Coronary artery (tissue), 2 donors: ENCODE results near the gene C17orf113.
A peak's percentile ranks its signal among the peaks of the same experiment; 100 is the strongest.

ENCODE experiments used
- DNase-seq: peaks from one replicate; pipeline ENCODE4 v3.0.0-alpha.2; 2017; ENCODE audit warnings: low spot score
- H3K27ac ChIP-seq, 2 donors: fragments of 200-600 bp; sonication (generic); one replicate each; pipeline ENCODE4 v1.5.1; 2016 to 2019
- H3K4me3 ChIP-seq: fragments of 200-600 bp; sonication (generic); 2 replicates; pipeline ENCODE4 v1.5.1; 2016; ENCODE audit warnings: mild to moderate bottlenecking, moderate library complexity
- TF ChIP-seq, protein P1 (sequence below): fragments of 200-600 bp; sonication (generic); IDR thresholded peaks from one replicate; pipeline ENCODE4 v1.5.1; 2019; ENCODE audit warnings: antibody characterized with exemption

C17orf113 gene

DNA sequence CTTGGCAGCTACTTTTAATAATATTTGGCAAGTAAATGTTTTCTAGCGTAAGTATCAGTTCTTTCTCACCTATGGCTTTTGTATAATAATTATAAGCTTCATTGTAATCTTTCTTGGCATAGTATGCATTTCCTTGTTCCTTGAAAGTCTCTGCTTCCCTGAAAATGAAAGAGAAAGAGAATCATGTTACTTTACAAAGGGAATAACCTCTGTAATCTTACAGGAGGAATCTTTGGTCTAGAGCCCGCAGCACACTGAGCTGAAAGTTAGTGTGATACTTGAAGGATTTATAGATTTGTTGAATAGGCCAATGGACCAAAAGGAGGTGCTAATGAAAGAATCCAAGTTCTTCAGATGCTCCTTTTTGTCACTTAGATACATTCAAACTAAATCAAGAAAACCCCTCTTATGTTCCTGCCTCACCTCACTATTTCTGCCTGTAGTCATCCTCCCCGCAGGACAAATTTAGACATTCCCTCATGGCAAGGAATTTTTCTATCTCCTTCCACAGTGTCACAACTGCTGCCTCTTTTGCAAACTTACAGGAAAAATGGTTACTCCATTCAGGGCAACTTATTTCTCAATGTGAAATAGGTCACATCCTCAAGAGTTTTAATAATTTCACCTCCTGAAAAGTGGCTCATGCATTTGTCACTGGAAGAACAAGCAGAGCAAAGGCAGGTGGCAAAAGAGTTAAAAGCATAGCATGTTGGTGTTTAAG lies 49.8 kb downstream of the C17orf113 start:
- no peak overlapping the region for H3K27ac ChIP-seq
- no peak for DNase-seq
- H3K4me3 ChIP-seq, result no peak overlapping the region
- TF ChIP-seq, protein P1, sequence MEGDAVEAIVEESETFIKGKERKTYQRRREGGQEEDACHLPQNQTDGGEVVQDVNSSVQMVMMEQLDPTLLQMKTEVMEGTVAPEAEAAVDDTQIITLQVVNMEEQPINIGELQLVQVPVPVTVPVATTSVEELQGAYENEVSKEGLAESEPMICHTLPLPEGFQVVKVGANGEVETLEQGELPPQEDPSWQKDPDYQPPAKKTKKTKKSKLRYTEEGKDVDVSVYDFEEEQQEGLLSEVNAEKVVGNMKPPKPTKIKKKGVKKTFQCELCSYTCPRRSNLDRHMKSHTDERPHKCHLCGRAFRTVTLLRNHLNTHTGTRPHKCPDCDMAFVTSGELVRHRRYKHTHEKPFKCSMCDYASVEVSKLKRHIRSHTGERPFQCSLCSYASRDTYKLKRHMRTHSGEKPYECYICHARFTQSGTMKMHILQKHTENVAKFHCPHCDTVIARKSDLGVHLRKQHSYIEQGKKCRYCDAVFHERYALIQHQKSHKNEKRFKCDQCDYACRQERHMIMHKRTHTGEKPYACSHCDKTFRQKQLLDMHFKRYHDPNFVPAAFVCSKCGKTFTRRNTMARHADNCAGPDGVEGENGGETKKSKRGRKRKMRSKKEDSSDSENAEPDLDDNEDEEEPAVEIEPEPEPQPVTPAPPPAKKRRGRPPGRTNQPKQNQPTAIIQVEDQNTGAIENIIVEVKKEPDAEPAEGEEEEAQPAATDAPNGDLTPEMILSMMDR, result no peak

DNA sequence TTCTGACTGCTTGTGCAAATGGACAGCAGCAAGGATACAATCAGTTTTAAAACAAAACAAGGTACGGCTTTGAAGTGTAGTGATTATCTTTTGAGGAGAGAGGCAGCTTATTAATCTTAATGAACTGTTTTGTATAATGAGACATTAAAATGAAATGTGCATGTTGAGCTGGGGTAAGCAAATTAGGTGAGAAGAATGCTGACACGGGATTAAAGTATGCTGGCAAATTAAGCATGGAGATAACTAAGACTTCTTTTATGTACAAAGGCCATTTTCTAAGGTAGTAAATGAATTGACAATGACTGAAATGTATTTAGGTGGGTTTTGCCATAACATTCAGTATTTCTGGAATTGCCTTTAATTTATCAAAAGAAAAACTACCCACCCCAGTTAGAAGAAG lies 51.9 kb downstream of the C17orf113 start:
- DNase-seq, result no peak
- Histone ChIP-seq H3K27ac (no peak overlapping the region), H3K4me3 (no peak overlapping the region)
- TF ChIP-seq, protein P1, result no peak

DNA sequence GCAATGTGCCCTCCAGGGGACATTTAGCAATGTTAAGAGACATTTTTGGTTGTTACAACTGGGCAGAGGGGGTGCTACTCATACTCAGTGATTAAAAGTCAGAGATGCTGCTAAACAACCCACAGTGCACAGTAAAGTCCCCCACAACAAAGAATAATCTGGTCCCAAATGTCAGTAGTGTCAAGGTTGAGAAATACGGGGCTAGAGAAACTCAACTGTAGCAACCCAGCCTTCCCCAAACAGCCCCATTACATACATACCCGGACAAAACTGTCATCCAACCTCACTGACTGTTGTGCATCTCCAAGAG lies 53.6 kb downstream of the C17orf113 start:
- Histone ChIP-seq H3K4me3 (no peak overlapping the region), H3K27ac (no peak overlapping the region)
- TF ChIP-seq, protein P1, result no peak
- DNase-seq, result no peak

DNA sequence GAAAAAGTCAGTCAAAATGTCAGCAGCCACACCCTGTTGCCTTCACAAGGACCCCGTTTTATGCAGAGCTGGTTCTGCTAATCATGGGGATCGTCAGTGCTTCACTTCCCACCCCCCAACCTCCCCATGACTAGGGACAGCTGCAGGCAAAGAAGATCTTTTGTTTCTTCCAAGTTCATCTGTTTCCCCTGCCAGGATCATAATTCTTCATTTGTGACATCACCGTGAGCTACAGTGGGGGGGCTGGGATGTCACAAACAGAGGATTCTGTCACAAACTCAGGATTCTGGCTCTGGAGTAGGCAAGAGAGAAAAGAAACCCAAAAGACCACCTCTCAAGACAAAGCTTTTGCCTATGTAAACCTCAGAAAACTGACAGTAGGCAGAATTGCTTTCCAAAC lies 57.8 kb downstream of the C17orf113 start:
- TF ChIP-seq, protein P1, result no peak
- H3K27ac ChIP-seq, result peak overlapping the region in 1 of 2 donors; percentile 22
- no peak for DNase-seq
- no peak overlapping the region for H3K4me3 ChIP-seq

DNA sequence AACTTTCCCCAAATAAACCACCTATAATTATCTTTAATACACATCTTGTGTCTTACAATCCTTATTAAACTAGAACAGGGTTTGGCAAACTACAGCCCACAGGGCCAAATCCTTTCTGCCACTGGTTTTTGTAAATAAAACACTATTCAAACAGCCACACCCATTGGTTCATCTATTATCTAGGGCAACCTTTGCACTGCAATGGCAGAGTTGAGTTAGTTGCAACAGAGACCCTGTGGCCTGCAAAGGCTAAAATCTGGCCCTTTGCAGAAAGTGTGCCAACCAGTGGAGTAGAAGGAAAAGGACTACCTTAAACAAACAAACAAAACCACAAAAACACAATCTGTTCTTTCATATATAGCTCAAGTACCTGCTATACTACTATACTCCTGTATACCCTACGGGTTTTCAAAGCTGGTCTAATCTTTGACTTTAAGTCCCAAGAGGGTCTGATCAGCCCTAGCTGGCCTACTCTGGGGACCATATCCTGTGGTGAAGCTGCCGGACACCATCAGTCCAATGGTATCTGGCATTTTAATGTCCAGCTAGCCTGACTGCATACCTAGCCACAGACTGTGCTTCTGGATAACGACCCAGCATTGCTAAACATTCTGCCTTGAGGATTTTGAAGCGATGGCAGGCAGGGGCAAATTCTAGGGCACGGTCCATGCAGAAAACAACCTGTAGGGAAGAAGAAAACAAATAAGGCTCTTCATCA lies 60.5 kb downstream of the C17orf113 start:
- Histone ChIP-seq H3K27ac (no peak overlapping the region), H3K4me3 (no peak overlapping the region)
- TF ChIP-seq, protein P1, result no peak
- no peak for DNase-seq

DNA sequence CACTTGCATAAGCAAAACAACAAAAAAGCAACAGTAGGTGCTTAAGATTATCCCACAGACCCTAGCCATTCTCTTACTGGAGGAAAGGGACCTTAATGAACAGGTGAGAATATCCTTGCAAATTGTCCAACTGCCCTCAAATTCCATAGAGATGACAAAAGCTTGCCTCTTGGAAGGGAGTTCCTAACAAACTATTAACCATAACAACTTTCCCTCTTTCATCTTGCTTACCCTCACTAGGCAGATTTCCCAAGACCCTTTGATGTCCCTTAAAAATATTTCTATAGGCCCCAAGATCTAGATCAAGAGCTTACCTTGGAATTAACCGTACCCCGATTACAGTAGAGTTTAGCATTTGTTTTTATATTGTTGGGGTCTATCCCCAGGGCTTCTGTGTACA lies 62.0 kb downstream of the C17orf113 start:
- Histone ChIP-seq H3K4me3 (no peak overlapping the region), H3K27ac (no peak overlapping the region)
- no peak for DNase-seq
- TF ChIP-seq, protein P1, result no peak
